Measurements from ENCODE around the gene FLAD1.
A peak's percentile ranks its signal among the peaks of the same experiment; 100 is the strongest.
"Not testable (repeated sequence)": the region's sequence is repeated elsewhere in the genome, so short reads cannot be mapped to it uniquely, and the experiment has no call there.

The FLAD1 gene

DNA sequence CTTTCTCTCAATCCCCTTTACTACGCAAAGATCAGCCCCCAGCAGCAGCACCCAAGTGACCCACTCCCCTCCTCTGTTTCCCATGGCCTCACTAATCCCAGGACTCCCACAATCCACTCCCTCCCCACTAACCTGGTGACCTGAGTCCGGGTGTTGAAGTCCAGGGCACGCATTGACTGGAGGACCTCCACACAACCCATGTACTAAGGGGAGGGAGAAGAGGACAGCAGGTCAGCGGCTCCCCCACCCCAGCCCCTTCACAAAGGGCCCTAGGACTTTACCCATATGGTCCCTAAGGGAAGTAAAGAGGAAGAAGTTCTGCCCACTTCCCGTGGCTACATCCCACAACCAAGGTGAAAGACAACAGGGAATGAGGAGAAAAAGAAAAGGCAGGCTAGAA is 13.9 kb upstream of the FLAD1 start:
- DNase-seq (ENCODE audit: low spot score): no peak

DNA sequence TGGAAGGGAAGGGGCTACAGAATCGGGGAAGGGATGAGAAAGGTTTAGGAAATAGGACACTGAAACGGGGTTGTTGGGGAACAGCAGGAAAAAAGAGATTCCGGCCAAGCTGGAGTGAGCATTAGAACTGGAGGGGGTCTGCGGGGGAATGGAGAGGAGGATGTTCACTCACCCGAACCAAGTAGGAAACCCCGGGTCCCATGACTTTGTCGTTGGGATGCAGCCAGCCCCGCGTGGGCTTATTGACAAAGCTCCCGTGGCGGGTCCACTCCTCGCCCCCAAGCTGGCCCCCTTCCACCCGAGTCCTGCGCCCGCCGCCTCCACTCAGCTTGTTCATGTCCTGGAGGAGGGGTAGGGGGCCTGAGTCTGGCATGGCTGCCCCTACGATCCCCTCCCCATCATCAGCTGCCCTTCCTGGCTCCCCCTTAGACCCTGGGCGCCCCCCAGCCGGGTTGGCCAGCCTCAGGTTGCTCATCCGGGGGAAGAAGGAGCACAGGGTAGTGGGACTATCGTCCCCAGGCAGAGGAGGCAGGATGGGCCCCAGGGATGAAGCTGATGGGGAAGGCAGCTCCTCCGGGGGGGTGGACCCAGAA is 13.2 kb upstream of the FLAD1 start:
- DNase-seq (ENCODE audit: low spot score): no peak

DNA sequence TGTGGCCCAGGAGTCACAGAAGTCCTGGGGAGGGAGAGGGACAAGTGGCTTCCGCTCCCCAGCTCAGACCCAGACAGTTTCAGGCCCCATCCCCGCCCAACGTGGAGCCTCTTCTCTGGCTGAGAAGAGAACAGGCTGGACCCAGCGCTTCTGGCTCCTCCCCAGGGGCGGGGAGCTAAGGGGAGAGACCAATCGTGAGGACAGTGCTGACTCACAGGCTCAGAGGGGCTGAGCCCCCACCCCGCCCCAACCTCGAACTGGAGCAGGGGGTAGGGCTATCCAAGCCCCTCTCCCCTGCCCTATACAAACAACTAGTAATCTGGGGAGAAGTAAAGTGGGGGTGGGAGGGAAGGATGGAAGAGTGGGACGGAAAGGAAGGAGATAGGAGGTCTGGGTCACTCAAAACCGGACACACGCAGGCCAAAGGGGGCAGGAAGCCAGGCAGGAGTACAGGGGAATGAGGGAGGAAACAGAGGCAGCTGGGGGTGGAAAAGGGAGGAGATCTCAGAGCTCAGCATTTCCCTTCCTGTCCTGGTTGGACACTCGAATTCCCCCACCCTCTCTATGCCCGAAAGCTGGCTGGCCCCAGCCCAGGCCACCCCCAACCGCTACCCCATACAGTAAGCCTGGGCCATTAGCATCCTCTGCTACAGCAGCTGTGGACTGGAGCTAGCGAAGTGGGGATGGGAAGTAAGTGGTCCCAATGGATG is 12.4 kb upstream of the FLAD1 start, which contains the start of gene SHC1:
TSS of gene SHC1 (minus strand) at position 117 of the 710 bp plus-strand sequence. CDS start 221 bp downstream, outside the sequence.
- DNase-seq (ENCODE audit: low spot score): peak; percentile 98

DNA sequence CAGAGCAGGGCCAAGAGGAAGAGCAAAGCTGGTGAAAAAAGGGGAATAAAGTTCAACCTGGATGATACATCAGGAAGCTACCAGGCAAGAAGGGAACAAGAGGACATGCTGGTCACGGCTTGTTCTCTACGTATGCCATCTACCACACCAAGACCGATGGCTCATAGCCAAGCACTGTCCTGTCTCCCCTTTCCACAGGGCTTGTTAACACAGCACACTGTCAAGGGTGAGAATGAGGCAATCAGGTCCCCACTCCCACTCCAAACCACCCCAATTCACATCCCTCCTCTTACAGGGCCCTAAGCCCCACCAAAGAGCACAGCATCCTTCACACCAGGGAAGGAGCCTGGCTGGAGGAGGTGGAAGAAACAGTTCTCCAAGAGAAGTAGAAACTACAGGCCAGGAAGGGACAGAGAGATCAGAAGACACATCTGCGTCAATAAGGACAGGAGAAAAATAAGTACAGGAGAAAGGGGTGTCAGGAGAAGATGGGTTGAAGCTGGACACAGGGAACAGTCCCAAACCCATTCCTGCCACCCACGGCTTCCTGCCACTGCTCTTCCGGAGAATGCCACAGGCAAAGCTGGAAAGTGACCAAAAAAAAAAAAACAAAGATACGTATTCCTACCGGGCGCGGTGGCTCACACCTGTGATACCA is 11.7 kb upstream of the FLAD1 start:
- DNase-seq (ENCODE audit: low spot score): no peak

DNA sequence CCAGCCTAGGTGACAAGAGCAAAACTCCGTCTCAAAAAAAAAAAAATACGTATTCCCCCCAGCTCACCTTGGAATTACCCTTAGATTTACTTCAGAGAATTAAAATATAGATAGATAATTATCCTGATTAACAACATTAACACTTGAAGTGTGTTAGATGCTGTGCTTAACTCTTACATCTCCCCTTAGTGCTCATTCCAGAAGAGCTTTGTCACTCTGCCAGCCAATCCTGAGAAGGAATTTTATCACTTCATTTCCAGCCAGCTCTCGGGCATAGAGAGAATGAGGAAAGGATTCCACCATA is 11.0 kb upstream of the FLAD1 start:
- no peak for DNase-seq (ENCODE audit: low spot score)

DNA sequence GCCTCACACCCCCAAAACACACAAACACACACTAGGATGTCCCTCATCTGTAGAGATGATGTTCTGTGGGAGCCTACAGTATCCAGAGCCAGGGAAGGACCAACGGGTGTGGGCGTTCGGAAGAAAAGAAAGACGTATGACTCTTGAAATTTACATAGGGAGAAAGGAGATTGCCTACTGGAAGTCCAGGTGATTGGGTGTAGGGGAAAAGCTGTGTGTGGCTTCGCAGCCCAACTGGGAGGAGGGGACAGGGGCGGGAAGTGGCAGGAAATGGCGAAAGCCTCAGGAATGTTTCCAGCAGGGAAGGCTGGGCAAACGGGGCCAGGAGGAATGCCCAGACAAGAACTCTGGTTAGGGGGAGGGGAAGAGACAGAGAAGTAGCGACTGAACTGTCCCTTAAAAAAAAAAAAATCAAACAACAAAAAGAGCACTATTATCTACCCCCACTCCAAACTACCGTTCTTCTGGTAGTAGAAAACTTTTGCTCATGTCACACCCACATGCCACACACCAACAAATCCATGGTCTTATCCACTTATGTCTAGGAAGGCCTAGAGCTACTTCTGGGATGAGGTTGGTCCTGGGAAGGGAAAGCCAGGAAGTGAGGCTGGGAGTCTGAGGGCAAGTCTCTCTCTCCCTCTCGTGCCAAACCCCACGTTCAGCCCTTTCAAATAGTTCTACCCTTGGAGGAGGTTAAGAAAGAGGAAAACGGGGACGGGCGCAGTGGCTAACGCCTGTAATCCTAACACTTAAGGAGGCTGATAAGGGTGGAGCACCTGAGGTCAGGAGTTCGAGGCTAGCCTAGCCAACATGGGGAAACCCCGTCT is 10.4 kb upstream of the FLAD1 start:
- DNase-seq (ENCODE audit: low spot score): peak; percentile 90

DNA sequence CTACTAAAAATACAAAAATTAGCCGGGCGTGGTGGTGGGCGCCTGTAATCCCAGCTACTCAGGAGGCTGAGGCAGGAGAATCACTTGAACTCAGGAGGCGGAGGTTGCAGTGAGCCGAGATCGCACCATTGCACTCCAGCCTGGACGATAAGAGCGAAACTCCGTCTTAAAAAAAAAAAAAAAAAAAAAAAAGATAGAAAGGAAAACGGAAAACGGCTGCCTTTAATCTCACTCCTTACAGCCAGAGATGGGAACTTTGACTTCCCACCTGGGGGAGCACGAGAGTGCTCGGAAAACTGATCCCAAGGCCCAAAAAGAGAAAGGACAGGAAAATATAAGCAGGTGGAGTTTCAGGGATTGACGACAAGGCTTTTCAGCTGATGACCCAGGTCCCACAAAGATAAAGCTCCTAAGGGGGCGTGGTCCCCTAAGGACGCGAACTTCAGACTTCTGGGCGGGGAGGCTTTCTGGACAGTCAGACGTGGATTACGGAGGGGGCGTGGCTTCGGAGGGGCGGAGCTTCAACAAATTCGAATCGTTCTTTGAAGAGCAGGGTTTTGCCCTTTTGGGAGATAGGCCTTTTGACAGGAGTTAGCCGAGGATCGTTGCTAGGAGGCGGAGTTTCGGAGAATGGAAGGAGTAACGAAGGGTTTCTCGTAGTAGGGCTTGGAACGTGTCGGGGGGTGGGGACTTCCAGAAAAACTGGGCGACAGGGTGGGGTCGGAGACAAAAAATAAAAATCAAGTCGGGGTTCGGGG is 9.6 kb upstream of the FLAD1 start:
- DNase-seq (ENCODE audit: low spot score): peak; percentile 96

DNA sequence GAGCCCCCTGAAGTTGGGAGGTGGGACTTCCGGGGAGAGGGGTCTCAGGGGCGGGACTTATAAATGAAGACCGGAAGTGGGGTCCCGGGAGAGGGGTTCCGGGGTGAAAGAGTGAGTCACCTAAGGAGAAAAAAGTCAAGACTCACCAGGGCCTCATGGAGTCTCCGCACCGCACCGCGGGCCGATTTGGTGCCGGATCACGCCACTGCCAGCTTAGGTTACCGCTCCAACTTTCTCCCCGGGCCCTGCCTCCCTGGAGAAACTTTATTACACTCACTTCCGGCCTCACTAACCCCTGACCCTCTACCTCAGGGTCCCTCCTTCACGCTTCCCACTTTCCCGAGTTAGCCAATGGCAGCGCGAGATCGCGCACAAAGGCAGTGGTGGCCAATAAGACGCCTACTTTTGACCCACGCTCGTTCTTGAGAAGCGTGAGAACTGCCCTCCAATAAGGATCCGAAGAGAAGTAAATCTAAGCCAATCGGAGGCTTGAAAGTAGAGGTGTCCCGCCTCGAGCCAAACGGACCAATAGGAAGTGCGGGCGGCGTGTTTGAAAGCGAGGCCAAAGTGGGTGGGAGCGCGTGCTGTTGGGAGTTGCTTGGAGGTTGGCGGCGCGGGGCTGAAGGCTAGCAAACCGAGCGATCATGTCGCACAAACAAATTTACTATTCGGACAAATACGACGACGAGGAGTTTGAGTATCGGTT is 8.9 kb upstream of the FLAD1 start, which contains the start of gene CKS1B:
TSS of gene CKS1B (plus strand) at position 580 of the 706 bp plus-strand sequence. CDS start at position 645, 65 bp downstream.
- peak; percentile 100 for DNase-seq (ENCODE audit: low spot score)

DNA sequence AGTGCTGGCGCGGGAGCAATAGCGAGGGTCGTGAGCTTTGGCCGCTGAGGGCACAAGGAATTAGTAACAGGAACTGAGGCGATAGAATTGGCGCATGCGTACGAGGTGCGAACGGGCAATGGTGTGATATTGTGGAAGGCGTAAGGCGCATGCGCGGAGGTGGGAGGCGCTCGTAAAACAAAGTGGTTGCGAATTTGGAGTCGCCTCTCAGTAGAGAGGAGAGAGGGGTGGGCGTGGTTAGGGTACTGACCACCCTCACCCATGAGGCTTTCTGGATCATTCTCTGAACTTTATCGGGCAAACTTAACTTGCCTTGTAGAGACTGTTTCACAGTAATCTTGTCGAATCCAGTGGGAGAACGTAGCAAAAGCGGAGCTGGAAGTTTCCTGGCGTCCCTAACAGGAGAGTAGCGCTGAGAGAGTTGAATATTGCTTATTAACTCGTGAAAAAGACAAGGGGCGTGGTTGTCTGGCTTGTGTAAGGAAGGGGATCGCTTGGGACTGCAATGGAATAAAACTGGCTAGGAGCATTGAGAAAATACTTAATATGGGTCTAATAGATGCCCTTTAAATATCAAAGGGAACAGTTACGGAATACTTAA is 8.2 kb upstream of the FLAD1 start:
- DNase-seq (ENCODE audit: low spot score): peak; percentile 97

DNA sequence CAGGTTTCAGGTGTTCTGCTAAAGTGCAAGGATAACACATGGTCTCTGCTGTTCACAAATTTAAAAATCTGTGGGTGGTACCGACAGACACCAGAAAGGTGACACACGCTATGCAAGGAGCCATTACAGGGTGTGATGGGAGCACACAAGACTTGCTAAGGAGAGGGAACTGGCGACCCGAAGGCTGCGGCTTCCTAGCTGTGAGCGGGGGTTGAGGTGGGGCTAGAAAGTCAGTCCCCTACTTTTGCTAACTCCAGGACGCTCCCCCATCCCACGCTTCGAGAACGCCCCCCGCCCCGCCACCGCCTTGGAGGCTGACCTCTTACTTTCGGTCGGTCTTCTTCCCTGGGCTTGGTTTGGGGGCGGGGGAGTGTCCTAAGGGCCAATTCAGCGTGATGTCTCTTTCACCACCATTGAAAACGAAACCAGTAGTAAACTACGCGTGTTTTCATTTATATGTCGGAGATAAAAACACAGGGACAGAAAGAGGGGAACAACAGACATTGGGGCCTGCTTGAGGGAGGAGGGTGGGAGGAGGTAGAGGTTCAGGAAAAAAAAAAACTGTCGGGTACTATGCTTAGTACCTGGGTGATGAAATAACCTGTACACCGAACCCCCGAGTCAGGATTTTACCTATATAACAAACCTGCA is 7.6 kb upstream of the FLAD1 start:
- no peak for DNase-seq (ENCODE audit: low spot score)

DNA sequence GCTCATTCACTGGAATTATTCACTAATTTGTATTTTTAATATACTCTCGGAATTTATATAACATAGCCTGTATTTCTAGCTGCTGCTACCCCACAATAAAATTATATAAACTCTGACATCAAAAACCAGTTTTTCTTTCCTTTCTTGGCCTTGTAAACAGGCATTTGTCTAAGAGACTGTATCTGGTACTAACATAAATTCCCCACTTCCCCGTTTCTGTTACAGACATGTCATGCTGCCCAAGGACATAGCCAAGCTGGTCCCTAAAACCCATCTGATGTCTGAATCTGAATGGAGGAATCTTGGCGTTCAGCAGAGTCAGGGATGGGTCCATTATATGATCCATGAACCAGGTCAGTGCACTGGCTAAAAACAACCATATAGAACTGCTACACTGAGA is 5.4 kb upstream of the FLAD1 start:
- not testable (repeated sequence) for DNase-seq (ENCODE audit: low spot score)

DNA sequence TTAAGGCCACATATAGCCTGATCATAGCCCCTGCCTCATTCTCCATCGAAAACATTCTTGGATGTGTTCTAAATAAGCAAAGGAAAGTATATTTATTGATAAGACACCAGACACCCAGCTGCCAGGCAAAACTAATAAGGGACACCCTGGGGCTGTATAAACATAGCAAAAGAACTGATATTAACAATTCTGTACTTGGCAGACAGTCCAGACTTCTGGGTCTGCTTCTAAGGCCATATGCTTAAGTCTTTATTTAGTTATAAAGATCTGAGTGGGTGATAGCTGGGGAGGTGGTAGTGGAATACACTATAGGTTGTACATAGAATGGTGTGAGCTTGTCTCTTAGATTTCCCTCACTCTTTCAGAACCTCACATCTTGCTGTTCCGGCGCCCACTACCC is 4.8 kb upstream of the FLAD1 start:
- no peak for DNase-seq (ENCODE audit: low spot score)

DNA sequence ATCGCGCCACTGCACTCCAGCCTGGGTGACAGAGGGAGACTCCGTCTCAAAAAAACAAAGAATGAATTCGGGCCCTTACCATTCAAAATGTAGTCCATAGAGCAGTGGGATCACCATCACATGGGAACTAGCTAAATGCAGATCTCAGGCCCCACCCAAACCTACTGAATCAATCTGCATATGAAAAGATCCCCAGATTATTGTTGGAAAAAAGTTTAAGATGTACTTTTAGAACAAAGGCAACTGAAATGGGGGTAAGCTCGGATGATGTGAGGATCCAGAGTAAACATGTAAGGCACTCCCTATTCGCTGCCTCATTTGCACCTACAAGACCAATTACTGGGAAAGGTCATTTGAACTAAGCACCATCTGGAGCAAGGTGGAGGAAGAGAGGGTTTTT is 803 bp upstream of the FLAD1 start:
- DNase-seq (ENCODE audit: low spot score): no peak

DNA sequence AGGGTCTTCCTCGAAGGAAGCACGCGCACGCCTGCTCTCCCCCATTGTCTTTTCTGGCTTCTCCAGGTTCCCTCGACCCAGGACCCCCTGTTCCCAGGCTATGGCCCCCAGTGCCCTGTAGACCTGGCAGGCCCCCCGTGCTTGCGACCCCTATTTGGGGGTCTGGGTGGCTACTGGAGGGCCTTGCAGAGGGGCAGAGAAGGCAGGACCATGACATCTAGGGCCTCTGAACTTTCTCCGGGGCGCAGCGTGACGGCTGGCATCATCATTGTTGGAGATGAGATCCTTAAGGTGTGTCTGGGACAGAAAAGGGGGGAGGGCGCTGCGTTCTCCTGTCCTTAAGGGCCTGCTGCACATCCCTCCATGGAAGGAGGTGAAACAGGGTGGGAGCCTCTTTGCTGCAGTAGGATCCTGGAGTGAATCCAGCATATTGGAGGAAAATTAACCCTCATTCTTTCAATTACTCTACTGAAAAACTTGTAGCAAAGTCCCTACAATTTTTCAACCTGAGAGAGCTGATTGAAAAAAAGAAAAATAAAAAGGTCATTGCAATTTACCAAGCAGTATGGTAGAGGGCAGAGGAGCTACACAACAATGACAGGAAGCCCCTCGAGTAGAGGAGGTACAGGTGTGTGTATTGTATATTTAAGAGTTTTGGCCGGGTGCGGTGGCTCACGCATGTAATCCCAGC is 777 bp downstream of the FLAD1 start:
- no peak for DNase-seq (ENCODE audit: low spot score)

DNA sequence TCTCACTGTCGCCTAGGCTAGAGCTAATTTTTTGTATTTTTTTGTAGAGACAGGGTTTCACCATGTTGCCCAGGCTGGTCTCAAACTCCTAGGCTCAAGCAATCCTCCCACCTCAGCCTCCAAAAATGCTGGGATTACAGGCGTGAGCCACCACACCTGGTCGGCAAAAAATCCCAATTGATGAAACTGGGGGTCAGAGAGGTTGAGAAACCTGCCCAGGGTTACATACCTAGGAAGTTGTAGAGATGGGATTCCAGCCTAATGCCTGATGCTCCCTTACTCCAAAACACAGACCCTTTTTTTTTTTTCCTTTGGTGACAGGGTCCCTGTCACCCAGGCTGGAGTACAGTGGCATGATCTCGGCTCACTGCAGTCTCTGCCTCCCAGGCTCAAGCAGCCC is 3.6 kb downstream of the FLAD1 start:
- not testable (repeated sequence) for DNase-seq (ENCODE audit: low spot score)

DNA sequence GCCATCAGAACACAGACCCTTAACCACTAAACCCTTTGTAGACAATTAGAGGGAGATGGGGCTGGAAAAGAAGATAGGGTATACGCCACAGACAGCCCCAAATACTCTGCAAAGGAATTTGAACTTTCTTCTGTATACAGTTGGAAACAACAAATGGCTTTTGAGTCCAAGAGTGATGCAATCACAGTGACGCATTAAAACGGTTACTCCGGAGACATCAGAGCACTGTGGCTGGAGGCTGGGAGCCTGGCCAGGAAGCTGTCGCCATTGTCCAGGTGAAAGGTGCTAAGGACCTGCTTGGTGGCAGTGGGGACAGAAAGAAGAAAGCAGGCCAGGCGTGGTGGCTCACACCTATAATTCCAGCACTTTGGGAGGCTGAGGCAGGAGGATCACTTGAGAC is 4.2 kb downstream of the FLAD1 start:
- DNase-seq (ENCODE audit: low spot score): no peak

DNA sequence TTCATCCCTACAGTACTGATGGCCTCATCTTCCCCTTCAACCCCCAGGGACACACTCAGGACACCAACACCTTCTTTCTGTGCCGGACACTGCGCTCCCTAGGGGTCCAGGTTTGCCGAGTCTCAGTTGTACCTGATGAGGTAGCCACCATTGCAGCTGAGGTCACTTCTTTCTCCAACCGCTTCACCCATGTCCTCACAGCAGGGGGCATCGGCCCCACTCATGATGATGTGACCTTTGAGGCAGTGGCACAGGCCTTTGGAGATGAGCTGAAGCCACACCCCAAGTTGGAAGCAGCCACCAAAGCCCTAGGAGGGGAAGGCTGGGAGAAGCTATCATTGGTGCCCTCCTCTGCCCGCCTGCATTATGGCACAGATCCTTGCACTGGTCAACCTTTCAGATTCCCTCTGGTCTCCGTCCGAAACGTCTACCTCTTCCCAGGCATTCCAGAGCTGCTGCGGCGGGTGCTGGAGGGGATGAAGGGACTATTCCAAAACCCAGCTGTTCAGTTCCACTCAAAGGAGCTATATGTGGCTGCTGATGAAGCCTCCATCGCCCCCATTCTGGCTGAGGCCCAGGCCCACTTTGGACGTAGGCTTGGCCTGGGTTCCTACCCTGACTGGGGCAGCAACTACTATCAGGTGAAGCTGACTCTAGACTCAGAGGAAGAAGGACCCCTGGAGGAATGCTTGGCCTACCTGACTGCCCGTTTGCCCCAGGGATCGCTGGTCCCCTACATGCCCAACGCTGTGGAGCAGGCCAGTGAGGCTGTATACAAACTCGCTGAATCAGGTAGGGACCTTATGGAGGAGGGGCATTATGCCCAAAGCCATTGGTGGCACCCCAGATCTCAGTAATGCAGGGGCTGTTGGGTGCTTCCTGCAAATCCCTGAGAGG is 5.2 kb downstream of the FLAD1 start:
- no peak for DNase-seq (ENCODE audit: low spot score)

DNA sequence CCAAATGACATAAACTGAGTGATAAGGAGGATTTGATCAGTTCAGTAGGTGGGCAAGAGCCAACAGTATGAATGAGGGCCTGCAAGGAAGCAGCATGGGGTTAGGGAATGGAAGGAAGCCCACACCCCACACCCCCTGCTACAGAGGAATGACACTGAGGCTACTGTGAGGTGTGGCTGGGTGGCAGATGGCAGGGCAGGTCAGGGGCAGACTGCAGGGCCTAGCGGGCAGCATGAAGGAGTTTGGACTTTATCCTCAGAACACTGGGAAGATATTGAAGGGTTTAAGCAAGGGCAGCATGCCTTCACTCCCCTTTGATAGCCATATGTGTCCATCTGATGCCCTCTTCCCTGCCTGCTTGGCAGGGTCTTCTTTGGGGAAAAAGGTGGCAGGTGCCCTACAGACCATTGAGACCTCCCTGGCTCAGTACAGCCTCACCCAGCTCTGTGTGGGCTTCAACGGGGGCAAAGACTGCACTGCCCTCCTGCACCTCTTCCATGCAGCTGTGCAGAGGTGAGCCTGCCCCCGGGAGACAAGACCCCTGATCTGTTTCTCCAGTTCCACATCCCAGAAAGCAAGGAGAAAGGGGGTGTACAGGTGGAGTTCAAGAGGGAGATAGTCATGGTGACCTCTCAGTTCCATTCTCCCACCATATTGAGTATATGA is 6.2 kb downstream of the FLAD1 start:
- DNase-seq (ENCODE audit: low spot score): no peak
